ENCODE results near the gene CRKL. TPM values are rescaled to one million over a fixed set of nuclear protein-coding genes. Genes with fewer than 3 reads are reported as not detected.
A peak's percentile ranks its signal among the peaks of the same experiment; 100 is the strongest.

The CRKL gene
- total RNA-seq, 1 donor from 2014 or later: 102 TPM

GRCh38 chr22:20982563-20982882 is 65.3 kb downstream of the CRKL start:
- no peak for TF ChIP-seq CTCF (conservative IDR thresholded peaks at IDR 0.05)
- H3K27ac Mint-ChIP-seq (ENCODE audit: unreplicated experiment): peak overlapping the region; percentile 73

GRCh38 chr22:20983081-20983771 is 66.0 kb downstream of the CRKL start:
- H3K4me3 Mint-ChIP-seq: peak overlapping the region; percentile 100
- peaks cover 5% of the 10 kb centered on the region for H3K36me3 Mint-ChIP-seq (ENCODE audit: low read depth)
- no peaks in the 10 kb centered on the region for H3K27me3 Mint-ChIP-seq (ENCODE audit: low read depth)
- H3K27ac Mint-ChIP-seq (ENCODE audit: unreplicated experiment): no peak overlapping the region
- no peak for TF ChIP-seq CTCF (conservative IDR thresholded peaks at IDR 0.05)
- peaks cover 45% of the 10 kb centered on the region for H3K4me1 Mint-ChIP-seq
- no peak for DNase-seq (ENCODE audit: low read depth, low spot score)
- no peaks in the 10 kb centered on the region for H3K9me3 Mint-ChIP-seq

More at GRCh38 chr22:20982563-20982882, 65.3 kb downstream of the CRKL start:
- peaks cover 5% of the 10 kb centered on the region for H3K36me3 Mint-ChIP-seq (ENCODE audit: low read depth)
- H3K27me3 Mint-ChIP-seq (ENCODE audit: low read depth): no peaks in the 10 kb centered on the region
- peak overlapping the region; percentile 100 for H3K4me3 Mint-ChIP-seq
- H3K9me3 Mint-ChIP-seq: no peaks in the 10 kb centered on the region
- DNase-seq (ENCODE audit: low read depth, low spot score): no peak
- peaks cover 45% of the 10 kb centered on the region for H3K4me1 Mint-ChIP-seq

GRCh38 chr22:20985720-20986119 is 68.5 kb downstream of the CRKL start:
- Mint-ChIP-seq H3K27me3 (ENCODE audit: low read depth) (no peaks in the 10 kb centered on the region), H3K4me1 (peaks cover 27% of the 10 kb centered on the region), H3K4me3 (peak overlapping the region; percentile 58), H3K36me3 (ENCODE audit: low read depth) (peaks cover 5% of the 10 kb centered on the region), H3K9me3 (no peaks in the 10 kb centered on the region), H3K27ac (ENCODE audit: unreplicated experiment) (no peak overlapping the region)
- no peak for TF ChIP-seq CTCF (conservative IDR thresholded peaks at IDR 0.05)
- DNase-seq (ENCODE audit: low read depth, low spot score): no peak

GRCh38 chr22:20986365-20986764 is 69.2 kb downstream of the CRKL start:
- H3K4me1 Mint-ChIP-seq: peaks cover 21% of the 10 kb centered on the region
- H3K9me3 Mint-ChIP-seq: no peaks in the 10 kb centered on the region
- no peak for TF ChIP-seq CTCF (conservative IDR thresholded peaks at IDR 0.05)
- no peak overlapping the region for H3K4me3 Mint-ChIP-seq
- H3K27me3 Mint-ChIP-seq (ENCODE audit: low read depth): no peaks in the 10 kb centered on the region
- no peak for DNase-seq (ENCODE audit: low read depth, low spot score)
- peaks cover 5% of the 10 kb centered on the region for H3K36me3 Mint-ChIP-seq (ENCODE audit: low read depth)
- H3K27ac Mint-ChIP-seq (ENCODE audit: unreplicated experiment): no peak overlapping the region

- H3K36me3 Mint-ChIP-seq (ENCODE audit: low read depth): peaks cover 5% of the 10 kb centered on the region
- TF ChIP-seq CTCF (conservative IDR thresholded peaks at IDR 0.05): no peak
- DNase-seq (ENCODE audit: low read depth, low spot score): no peak
- H3K4me3 Mint-ChIP-seq: peak overlapping the region; percentile 41
- H3K27ac Mint-ChIP-seq (ENCODE audit: unreplicated experiment): no peak overlapping the region
- H3K27me3 Mint-ChIP-seq (ENCODE audit: low read depth): no peaks in the 10 kb centered on the region
- no peaks in the 10 kb centered on the region for H3K9me3 Mint-ChIP-seq
- H3K4me1 Mint-ChIP-seq: peaks cover 18% of the 10 kb centered on the region
Measured at GRCh38 chr22:20987375-20987774, 70.2 kb downstream of the CRKL start.
